T-helper 2 cell (primary cell): ENCODE data around the gene BAIAP2L1.
"Not testable (repeated sequence)": the region's sequence is repeated elsewhere in the genome, so short reads cannot be mapped to it uniquely, and the experiment has no call there.

Experiments used
- DNase-seq, 5 experiments: peaks; one replicate each; pipeline versions ENCODE4 v3.0.0 to v3.0.0-alpha.2; 2012 to 2022

The BAIAP2L1 gene

DNA sequence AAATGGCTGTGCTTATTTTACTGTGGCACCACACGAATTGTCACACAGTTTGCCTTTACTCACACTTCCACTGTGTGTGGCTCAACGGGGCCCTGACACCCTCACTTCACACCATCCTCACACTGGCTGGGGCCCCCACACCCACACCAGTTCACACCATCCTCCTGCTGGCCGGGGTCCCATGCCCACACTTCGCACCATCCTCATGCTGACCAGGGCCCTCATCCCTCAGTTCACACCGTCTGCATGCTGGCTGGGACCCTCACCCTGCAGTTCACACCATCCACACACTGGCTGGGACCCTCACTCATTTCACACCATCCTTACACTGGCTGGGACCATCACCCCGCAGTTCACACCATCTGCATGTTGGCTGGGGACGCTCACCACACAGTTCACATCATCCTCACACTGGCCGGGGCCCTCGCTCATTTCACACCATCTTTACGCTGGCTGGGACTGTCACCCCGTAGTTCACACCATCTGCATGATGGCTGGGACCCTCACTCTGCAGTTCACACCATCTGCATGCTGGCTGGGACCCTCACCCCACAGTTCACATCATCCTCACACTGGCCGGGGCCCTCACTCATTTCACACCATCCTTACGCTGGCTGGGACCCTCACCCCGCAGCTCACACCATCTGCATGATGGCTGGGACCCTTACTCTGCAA lies 83.4 kb downstream of the BAIAP2L1 start:
- DNase-seq = no peak

DNA sequence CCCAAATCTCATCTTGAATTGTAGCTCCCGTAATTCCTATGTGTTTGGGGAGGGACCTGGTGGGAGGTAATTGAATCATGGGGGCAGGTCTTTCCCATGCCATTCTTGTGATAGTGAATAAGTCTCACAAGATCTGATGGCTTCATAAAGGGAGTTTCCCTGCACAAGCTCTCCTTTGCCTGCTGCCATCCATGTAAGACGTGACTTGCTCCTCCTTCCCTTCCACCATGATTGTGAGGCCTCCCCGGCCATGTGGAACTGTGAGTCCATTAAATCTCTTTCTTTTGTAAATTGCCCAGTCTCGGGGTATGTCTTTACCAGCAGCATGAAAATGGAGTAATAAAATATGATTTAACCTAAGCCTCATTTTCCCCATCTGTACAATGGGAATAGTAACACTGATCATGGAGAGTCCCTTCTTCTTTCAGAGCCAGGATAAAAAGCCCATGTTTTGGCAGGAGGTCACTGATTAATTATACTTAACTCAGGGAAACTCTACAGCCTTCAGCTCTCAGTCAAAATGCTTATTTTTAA lies 84.8 kb downstream of the BAIAP2L1 start:
- not testable (repeated sequence) for DNase-seq

DNA sequence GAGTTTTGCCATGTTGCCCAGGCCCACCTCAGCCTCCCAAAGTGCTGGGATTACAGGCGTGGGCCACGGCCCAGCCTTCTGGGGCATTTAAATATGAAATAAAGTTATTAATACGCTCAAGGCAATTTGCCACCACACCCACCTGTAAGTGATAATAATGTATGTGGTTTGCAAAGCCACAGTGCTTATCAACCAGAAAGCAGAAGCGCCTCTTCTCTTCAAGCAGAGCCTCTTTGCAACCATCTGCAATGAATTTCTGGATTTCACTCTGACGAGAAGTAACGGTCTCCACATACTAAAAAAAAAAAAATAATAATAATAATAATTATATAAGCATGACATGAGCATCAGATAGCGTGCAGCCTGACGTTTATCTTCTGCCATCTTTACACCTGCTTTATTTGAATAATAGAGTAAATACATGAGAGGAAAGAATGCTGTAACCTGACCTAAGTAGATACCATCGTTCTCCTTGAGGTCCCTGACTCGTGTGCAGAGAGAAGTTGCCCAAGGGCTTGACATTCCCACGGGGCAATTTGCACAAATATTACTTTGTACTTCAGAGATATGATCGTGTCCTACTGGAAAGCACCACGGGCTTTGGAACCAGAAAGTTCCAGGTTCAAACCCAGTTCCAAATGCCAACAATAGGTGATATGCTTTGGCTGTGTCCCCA lies 85.4 kb downstream of the BAIAP2L1 start:
- DNase-seq = no peak

GRCh38 chr7:98314469-98314868 lies 86.4 kb downstream of the BAIAP2L1 start:
- no peak for DNase-seq

GRCh38 chr7:98312201-98312600 lies 88.7 kb downstream of the BAIAP2L1 start:
- no peak for DNase-seq

GRCh38 chr7:98309566-98309965 lies 91.3 kb downstream of the BAIAP2L1 start:
- no peak for DNase-seq

DNA sequence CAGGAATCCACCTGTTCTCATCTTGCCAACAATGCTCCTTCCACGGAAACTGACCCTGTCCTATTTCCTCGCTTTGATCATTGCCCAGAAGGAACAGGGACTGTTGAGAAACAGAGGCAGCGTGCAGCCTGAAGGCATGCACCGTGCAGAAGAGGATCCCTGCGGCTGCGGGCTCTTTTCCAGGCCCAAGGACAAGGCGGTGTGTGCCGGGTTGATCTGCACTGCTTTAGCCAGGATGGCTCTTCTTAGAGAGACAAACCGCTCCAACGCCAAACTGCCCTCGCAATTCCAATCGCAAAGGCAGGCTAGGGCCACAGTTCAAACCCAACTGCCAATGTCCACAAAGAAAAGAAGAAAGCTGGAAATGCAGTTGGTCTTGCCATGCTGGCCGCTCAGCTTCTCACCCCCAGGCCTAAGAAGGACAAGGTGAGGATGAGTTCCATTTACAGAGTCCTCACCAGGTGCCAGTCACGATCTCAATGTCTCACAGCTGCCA lies 92.9 kb downstream of the BAIAP2L1 start:
- no peak for DNase-seq

DNA sequence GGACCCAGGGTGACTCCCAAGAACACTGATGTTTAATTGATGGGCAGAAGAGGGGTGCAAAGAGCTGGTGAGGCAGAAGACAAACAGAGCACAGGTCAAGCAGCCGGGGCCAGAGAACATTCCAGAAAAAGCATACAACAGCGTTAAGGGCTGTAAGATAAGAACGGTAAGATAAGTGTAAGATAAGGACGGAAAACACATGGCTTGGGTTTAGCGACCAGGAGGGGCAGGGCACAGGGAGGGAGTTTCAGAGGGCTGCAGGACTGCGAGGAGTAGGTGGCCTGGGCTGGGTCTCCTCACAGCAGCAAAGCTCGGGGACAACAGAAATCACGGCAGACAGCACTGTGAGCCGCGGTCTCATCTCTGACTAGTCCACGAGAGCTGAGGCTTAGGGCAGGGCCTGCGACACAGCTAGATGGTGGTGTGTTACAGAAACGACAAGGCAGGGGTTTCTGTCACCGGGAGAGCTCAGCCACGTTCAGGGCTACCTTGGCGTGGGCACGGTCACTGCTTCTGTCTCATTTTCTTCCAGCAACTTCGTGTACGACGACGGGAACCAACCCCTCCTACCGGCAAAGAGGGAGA lies 94.8 kb downstream of the BAIAP2L1 start:
- DNase-seq = no peak

GRCh38 chr7:98303906-98304305 lies 97.0 kb downstream of the BAIAP2L1 start:
- no peak for DNase-seq

DNA sequence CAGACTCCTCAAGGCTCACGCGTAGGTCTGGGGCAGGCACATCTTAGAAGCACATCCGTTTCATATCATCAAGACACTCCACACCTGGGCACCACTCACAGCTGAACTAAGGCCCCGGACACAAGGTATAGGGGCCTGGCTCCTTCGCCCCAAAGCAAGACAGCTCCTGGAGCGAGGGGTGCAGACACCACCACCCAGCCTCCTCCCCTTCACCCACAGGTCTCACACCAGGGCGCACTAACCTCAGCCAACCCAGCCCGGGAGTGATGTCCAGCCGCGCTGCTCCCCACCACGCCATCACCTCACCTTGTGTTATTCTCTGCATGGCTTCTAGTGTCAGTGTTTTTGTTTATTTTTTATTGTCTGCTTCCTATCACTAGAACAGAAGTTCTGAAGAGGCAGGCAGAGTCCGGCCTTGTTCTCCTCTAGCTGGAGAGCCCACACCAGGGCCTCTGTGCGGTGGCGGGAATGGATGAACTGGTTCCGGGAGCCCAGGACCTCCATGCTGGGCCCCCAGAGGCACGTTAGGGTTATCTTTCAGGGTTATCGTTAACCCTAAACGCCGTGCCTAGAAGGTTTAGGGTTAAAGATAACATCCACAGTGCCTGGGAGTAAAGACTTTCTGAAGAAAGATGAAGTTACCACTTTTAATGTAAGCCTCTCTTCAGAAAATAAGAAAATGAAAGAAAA lies 97.6 kb downstream of the BAIAP2L1 start:
- no peak for DNase-seq

- DNase-seq = no peak
Observed at GRCh38 chr7:98301693-98302470, 99.0 kb downstream of the BAIAP2L1 start.

DNA sequence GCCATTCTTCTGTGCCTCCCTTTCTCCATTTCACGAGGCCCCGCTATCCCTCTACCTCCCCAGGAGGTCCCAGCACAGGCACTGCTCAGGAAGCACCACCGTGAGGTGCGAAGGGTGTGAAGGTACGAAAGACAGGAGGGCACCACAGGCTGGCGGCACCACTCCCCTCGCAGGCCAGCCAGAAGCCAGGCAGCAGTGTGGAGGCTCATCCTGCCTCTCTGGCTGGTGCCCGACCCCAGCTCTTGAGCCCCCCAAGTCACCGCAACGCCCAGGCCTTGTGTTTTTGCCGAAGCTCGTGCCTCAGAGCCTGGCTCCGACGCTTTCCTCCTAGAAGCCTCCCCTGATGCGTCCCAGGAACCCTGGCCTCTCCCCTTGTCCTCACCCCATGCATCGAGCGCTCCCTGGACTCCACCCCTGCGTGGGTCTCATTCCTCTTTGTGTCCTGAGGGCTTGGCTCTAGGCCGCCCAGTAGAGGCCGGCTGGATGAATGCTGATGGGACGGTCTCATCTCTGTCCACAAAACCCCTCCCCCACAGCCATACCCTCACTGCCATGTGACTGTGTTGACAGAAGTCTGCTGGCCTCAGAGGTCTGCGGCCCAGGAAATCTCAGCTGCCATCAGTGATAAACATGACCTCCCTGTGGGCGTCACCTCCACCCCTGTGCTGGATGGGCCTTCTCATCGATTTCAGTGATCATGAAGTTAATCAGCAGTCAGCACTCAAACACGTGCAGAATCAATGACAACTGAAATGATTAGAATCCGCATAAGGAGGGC lies 100.1 kb downstream of the BAIAP2L1 start:
- DNase-seq = no peak

- no peak for DNase-seq
Observed at GRCh38 chr7:98297626-98298286, 103.1 kb downstream of the BAIAP2L1 start.

- no peak for DNase-seq
Observed at GRCh38 chr7:98296833-98297232, 104.1 kb downstream of the BAIAP2L1 start.

DNA sequence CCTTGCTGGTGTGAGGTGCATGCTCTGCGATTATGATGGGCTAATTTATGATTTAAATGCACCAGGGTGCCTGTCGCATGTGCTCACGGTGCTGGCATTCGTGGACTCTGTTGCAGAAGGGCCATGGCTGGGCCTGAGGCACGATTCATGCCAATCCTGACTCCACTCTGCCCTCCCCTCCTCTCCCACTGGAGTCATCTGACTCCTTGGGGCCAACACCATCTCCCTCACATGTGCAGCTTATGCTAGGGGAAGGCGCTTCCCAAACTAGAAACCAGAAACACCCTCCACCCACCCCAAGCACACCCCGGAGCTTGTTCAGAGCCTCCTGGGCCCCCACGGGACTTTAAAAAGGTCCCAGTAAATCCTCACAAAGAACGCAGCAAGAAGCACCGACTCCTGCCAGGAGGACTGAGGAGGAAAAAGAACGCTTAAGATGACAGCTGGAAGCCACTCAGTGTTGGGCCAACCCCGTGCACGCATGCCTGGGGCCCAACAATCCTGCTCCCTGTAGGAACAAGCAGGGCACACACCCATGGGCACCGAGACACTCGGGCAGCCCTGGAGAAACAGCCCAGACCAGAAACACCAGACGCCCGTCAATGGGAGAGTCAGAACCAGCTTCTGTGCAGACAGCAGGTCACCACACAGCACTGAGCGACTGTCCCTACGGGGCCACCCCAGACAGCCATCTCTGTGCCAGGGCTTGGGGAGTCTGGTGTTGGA lies 105.3 kb downstream of the BAIAP2L1 start:
- no peak for DNase-seq

GRCh38 chr7:98294798-98295382 lies 106.0 kb downstream of the BAIAP2L1 start:
- DNase-seq = no peak

DNA sequence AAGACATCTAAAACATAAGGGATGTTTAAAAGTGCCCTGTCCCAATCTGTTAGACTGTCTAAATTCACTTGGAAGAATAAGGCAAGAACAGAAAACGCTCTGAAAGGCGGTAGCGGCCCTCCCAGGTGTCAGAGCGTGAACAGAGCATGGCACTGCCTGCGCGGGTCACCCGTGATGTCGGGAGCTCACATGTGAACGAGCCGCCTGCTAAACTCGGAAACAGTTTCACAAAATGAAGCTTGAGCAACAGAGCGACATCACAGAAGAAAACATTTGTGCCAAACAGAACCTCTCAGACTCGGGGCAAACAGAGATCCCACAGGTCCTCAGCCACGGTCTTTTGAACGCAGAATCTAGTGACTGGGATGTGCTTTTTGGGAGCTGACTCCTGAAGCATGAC lies 106.6 kb downstream of the BAIAP2L1 start:
- DNase-seq = no peak

GRCh38 chr7:98293746-98294145 lies 107.1 kb downstream of the BAIAP2L1 start:
- no peak for DNase-seq

DNA sequence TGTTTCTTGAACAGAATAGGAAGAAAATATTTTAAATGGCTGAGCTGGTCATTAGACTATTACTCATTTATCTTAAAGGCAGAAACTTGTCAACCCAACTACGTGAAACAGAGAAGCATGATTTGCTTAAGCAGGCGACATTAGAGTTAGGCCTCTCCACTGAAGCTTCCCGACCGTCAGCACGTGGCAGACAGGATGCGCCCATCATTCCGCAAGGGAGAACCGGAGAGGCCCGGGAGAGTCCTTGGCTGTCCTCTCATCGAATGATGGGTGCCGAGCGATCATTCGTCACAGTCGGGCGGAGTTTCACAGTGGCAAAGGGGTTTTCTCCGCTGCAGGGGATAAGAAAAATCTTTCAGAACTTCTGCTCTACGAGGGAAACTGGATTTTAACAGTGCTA lies 107.6 kb downstream of the BAIAP2L1 start:
- DNase-seq = no peak

DNA sequence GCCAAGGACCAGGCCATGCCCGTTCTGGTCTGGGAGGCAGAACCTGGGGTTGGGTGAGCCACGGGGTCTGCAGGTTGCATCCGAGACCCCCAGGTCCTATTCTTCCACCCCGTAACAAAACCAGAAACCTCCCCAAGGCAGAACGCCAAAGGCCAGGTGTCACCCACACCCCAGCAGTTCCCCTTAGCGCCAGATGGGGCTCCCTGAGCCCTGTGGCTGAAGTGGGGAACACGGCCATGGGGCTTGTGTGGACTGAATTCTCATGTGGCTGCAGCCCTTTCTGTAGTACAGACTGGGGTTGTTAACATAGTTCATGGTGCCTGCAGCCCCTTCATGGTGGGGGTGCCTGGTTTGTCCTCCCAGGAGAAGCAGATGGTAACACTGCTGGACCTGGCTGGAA lies 109.2 kb downstream of the BAIAP2L1 start:
- no peak for DNase-seq
